ENCODE data around the gene USP25. TPM values are rescaled to one million over a fixed set of nuclear protein-coding genes. Genes with fewer than 3 reads are reported as not detected.

Gene USP25
- total RNA-seq, 1 experiment from 2014 or later = 35.1 TPM

DNA sequence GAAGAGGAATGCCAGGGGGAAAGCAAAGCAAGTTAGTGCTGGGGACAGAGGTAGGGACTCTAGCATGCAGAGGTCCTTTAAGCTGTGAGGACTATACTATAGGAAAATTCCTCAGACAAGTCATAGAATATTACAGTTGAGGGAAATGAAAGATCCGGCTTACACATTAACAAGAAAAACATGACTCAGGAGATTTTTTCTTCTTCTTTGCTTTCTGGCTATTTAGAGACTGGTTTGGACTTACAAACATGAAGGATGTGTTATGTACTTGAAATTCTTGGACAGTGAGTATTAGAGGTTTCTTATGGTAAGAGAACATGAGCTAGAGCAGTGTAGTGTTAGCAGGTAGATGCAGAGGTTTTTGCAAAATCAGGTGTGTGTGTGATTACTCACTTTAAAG lies 24.9 kb downstream of the USP25 start:
- Histone ChIP-seq H2BK120ac (ENCODE audit: low read depth, low read length, poor library complexity, severe bottlenecking) (no peak overlapping the region), H3K23ac (ENCODE audit: insufficient read length, low read depth, low read length) (no peak overlapping the region), H3K56ac (ENCODE audit: insufficient read length, low read depth, low read length) (no peak overlapping the region), H4K8ac (replicated peaks; ENCODE audit: insufficient read length, low read depth, low read length) (no peak overlapping the region), H3T11ph (ENCODE audit: low read length) (no peak overlapping the region), H2AK5ac (ENCODE audit: insufficient read length, low read length) (no peak overlapping the region), H3K79me2 (ENCODE audit: insufficient read depth, low read length) (peaks cover 42% of the 10 kb centered on the region), H2BK15ac (ENCODE audit: low read depth, low read length) (no peak overlapping the region), H3K4ac (ENCODE audit: low read depth, low read length) (no peak overlapping the region), H4K20me1 (ENCODE audit: control insufficient read depth, insufficient read depth, insufficient read length) (no peaks in the 10 kb centered on the region), H4K5ac (ENCODE audit: insufficient read length, low read depth, low read length) (no peak overlapping the region), H3K18ac (ENCODE audit: insufficient read length, low read depth, low read length) (no peak overlapping the region), H3K14ac (ENCODE audit: insufficient read depth, low read length) (no peak overlapping the region), H4K91ac (ENCODE audit: insufficient read length, low read depth, low read length) (no peak overlapping the region), H3K27me3 (ENCODE audit: insufficient read depth, low read length) (no peaks in the 10 kb centered on the region), H2BK12ac (ENCODE audit: insufficient read length, low read depth, low read length) (no peak overlapping the region), H3K9ac (ENCODE audit: extremely low read depth, insufficient read length, low read length) (no peak overlapping the region), H3K79me1 (ENCODE audit: insufficient read depth, low read depth, low read length, poor library complexity, severe bottlenecking) (peaks cover 9% of the 10 kb centered on the region), H3K4me1 (ENCODE audit: insufficient read depth, low read length) (peaks cover 9% of the 10 kb centered on the region), H2BK20ac (ENCODE audit: low read depth, low read length, poor library complexity, severe bottlenecking) (no peak overlapping the region), H3K27ac (ENCODE audit: insufficient read length, low read depth, low read length) (no peak overlapping the region), H2BK5ac (ENCODE audit: insufficient read length, low read length) (no peak overlapping the region), H3K4me2 (ENCODE audit: insufficient read depth, insufficient read length, low read length) (no peak overlapping the region), H2AFZ (ENCODE audit: low read length) (no peak overlapping the region), H3K9me3 (ENCODE audit: control insufficient read depth, low read depth, low read length) (peaks cover 5% of the 10 kb centered on the region), H3K23me2 (ENCODE audit: insufficient read length, low read depth, low read length, poor library complexity, severe bottlenecking) (no peaks in the 10 kb centered on the region)
- no CpG with 5 or more reads among the region's 1 CpG for WGBS (ENCODE audit: extremely low coverage, insufficient read length, low lambda C conversion rate)
- Mint-ChIP-seq H3K36me3 (ENCODE audit: insufficient read depth in 1 of 3, low read depth in 3 of 3) (peaks cover 18 to 29% (median 26%) of the 10 kb centered on the region in 3 experiments), H3K4me1 (peaks cover 69 to 75% of the 10 kb centered on the region in 2 experiments), H3K27ac (peak overlapping the region in 2 of 3 experiments; percentile 20 to 98; a peak in 5 of 7 replicates), H3K4me3 (no peak overlapping the region; a peak in 1 of 5 replicates), H3K9me3 (peaks cover 21 to 32% of the 10 kb centered on the region in 2 experiments), H3K27me3 (ENCODE audit: low read depth) (0 out of 2 replicates have a peak, but pooled peaks cover 1% of the 10 kb centered on the region)
- no peak for DNase-seq
- TF ChIP-seq, protein P1, sequence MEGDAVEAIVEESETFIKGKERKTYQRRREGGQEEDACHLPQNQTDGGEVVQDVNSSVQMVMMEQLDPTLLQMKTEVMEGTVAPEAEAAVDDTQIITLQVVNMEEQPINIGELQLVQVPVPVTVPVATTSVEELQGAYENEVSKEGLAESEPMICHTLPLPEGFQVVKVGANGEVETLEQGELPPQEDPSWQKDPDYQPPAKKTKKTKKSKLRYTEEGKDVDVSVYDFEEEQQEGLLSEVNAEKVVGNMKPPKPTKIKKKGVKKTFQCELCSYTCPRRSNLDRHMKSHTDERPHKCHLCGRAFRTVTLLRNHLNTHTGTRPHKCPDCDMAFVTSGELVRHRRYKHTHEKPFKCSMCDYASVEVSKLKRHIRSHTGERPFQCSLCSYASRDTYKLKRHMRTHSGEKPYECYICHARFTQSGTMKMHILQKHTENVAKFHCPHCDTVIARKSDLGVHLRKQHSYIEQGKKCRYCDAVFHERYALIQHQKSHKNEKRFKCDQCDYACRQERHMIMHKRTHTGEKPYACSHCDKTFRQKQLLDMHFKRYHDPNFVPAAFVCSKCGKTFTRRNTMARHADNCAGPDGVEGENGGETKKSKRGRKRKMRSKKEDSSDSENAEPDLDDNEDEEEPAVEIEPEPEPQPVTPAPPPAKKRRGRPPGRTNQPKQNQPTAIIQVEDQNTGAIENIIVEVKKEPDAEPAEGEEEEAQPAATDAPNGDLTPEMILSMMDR (conservative IDR thresholded peaks at IDR 0.05) = no peak
